Measurements from ENCODE around the gene RIC3.

- TF ChIP-seq CEBPB (IDR thresholded peaks at IDR 0.05; ENCODE audit: low read depth, low read length) (no peak), CTCF (IDR thresholded peaks at IDR 0.05; ENCODE audit: control extremely low read depth in 1 of 3, insufficient read depth in 1 of 3, low read depth in 1 of 3, low read length in 3 of 3) (no peak), EP300 (IDR thresholded peaks at IDR 0.05; ENCODE audit: borderline replicate concordance in 1 of 2, low read depth in 2 of 2, low read length in 2 of 2) (no peak), POLR2A (IDR thresholded peaks at IDR 0.05; ENCODE audit: control extremely low read depth in 1 of 2, low read depth in 2 of 2, low read length in 2 of 2) (no peak), NRF1 (IDR thresholded peaks at IDR 0.05; ENCODE audit: low read depth, low read length) (no peak), CTBP2 (IDR thresholded peaks at IDR 0.05; ENCODE audit: borderline replicate concordance, insufficient read depth, insufficient read length, low read length) (no peak), EZH2 (IDR thresholded peaks at IDR 0.05; ENCODE audit: low read depth, low read length, severe bottlenecking) (no peak), RNF2 (IDR thresholded peaks at IDR 0.05; ENCODE audit: borderline replicate concordance, low read depth, low read length, missing control alignments, poor library complexity, severe bottlenecking) (no peak), MAFK (IDR thresholded peaks at IDR 0.05; ENCODE audit: low read depth, low read length) (no peak; the same call in 1 of the 2 replicates), MAX (IDR thresholded peaks at IDR 0.05) (no peak), BACH1 (IDR thresholded peaks at IDR 0.05; ENCODE audit: low read length) (no peak), POLR2AphosphoS5 (IDR thresholded peaks at IDR 0.05; ENCODE audit: low read depth, low read length) (no peak)
Measured at GRCh38 chr11:8066911-8067455, 101.8 kb downstream of the RIC3 start.
